Measurements from ENCODE around the gene TRIM2.

- no peak for TF ChIP-seq CTCF (conservative IDR thresholded peaks at IDR 0.05; ENCODE audit: low read length)
- no peak for TF ChIP-seq EZH2phosphoT487 (IDR thresholded peaks at IDR 0.05; ENCODE audit: borderline replicate concordance, low read depth, low read length)
These were observed 12.4 kb upstream of the TRIM2 start for GRCh38 chr4:153191795-153192363.
